Measurements from ENCODE around the gene AMY2A.
"Not testable (repeated sequence)": the region's sequence is repeated elsewhere in the genome, so short reads cannot be mapped to it uniquely, and the experiment has no call there.

Gene AMY2A

DNA sequence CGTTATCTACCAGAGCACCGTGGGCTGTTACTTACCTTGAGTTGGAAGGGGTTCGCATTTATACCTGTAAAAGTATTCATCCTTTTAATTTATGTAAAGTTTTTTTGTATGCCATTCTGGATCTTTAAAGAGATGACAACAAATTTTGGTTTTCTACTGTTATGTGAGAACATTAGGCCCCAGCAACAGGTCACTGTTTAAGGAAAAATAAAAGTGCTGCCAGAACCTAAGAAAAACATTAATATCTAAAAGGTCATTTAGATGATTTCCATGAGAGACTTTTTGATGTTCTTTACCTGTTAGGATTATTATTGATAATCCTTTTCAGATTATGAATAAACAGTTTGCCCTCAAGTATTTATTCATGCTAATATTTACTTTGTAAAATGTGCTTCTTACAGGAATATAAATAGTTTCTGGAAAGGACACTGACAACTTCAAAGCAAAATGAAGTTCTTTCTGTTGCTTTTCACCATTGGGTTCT lies at the start of gene AMY2A:
Gene AMY2A (plus strand): TSS at position 434 of the 484 bp plus-strand sequence. CDS start 14 bp downstream, at position 448.
- DNase-seq (ENCODE audit: low spot score) = not testable (repeated sequence)

DNA sequence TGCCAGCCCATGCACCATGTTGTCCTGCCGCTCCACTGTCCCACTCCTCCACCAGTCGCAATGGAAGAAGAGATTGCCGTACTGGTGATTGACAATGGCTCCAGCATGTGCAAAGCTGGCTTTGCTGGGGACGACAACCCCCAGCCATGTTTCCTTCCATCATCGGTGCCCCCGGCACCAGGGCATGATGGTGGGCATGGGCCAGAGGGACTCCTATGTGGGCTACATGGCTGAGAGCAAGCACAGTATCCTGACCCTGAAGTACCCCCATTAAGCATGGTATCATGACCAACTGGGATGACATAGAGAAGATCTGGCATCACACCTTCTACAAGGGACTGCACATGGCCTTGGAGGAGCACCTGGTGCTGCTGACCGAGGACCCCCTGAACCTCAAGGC lies 47.7 kb upstream of the AMY2A start:
- no peak for DNase-seq (ENCODE audit: low spot score)

DNA sequence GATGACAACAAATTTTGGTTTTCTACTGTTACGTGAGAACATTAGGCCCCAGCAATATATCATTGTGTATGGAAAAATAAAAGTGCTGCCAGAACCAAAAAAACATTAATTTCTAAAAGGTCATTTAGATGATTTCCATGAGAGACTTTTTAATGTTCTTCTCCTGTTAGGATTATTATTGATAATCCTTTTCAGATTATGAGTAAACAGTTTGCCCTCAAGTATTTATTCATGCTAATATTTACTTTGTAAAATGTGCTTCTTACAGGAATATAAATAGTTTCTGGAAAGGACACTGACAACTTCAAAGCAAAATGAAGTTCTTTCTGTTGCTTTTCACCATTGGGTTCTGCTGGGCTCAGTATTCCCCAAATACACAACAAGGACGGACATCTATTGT lies 45.9 kb upstream of the AMY2A start, which contains the start of gene AMY2B:
Gene AMY2B (plus strand): TSS at position 301 of the 400 bp plus-strand sequence. CDS start 14 bp downstream, at position 315.
- DNase-seq (ENCODE audit: low spot score) = not testable (repeated sequence)

DNA sequence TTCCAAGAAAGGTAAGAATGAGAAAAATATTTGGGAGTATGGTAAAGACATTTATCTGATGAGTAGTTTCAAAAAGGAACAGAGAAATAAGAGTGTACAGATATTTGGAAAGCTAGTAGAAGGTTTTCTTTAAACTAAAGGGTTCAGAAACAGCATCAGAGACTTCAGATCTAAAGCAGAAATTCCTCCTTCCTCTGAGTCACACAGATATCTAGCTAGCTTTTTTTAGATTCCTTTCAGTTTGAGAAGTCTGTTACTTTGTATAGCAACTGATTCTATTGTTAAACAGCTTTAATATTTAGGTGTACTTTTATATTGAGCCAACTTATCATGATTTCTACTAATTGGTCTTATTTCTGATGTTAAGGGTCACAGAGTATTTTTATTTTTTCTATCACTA lies 41.2 kb upstream of the AMY2A start:
- DNase-seq (ENCODE audit: low spot score) = no peak

DNA sequence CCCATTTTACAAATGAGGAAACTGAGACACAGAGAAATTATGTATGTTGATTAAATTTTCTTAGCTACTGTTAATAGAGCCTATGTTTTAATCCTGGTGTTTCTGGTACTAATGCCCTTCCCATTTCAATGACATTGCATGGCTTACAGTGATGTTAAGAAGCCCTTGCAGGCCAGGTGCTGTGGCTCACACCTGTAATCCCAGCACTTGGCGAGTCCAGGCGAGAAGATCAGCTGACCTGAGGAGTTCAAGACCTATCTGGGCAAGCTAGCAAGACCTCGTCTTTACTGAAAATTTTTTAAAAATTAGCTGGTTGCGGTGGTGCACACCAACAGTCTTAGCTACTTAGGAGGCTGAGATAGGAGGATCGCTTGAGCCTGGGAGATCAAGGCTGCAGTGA lies 40.4 kb upstream of the AMY2A start:
- not testable (repeated sequence) for DNase-seq (ENCODE audit: low spot score)

DNA sequence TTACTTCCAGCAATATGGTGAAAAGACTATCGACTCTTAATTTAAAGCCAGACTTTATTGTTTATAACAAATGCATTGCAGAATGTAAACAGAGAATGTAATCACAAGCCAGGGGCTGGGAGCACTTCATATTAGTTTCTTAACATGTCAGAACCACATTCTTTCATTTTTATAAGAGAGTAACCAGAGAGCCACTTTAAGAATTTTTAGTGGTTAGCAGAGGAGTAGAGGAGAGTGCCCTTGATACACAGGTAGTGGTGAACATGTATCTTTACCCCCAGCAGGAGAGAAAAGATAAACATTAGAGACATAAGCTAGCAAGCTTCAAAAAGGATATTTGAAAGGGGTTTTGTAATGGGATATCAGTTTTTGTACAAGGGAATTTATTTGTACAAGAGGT lies 34.8 kb upstream of the AMY2A start:
- no peak for DNase-seq (ENCODE audit: low spot score)

DNA sequence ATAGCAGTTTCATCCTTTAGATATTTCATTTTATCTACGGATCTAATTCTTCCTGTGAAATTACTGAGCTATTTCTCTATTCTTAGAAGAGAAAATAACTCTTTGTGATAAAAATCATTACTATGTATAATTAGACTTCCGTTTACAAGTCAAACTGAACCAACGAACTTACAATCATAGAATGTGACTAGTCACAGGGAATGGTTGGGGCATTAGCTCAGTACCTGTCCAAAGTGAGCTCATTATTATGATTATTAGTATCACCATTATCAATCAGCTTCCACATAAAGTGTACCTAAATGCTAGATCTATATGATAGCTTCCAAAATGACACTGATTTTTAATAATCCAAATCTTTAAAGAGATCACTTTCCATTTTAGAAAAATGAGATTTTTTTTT lies 33.3 kb upstream of the AMY2A start:
- no peak for DNase-seq (ENCODE audit: low spot score)

DNA sequence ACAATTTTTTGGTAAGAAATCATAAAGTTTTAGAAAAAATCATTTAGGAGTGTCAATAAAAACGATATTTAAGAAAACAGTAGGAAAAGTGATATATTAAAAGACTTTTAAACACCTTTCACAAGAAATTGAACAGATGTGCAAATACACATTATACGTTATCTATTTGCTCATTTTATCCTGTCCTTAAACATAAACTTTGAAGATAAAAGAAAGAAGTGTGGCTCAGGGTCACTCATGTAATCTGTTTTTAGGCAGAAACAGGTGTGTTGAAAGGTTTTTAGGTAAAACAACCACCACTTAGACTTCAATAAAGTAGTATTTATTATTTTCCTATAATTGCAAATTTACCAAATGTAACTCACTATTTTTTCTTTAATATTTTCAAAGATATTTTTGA lies 32.7 kb upstream of the AMY2A start:
- no peak for DNase-seq (ENCODE audit: low spot score)

DNA sequence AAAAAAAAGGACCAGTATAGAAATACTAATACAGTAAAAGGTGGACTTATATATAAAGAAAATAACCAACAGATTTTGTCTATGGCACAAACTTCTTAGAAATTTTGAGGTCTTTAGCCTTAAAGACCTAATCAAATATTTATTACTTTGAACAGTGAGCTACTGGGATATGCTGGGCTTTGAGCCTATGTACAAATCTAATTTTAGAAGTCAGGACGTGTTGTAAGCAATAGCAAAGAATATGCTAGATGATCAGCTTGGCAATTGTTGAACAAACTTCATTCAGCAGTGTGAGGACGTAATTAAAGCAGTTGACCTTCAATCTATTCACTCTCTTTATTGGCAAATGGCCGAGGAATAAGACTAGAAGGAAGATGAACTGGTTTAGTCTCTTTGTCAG lies 14.5 kb upstream of the AMY2A start:
- not testable (repeated sequence) for DNase-seq (ENCODE audit: low spot score)

DNA sequence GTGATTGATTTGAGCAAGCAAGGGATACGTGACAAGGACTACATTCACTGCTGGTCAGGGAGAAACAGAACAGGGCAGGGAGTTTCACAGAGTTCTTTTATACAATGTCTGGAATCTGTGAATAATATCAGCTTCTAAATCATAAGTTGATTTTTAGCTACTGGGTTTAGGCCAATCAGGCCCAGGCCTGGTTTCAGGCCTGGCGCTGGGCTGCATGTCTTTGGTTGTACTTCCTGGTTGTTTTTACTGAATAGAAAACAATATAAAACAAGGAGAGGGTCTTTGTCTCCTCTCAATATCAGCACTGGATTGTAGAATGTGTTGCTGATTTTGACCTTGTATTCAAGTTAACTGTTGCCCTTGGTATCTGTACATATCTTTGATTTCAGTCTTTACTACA lies 865 bp upstream of the AMY2A start:
- DNase-seq (ENCODE audit: low spot score) = no peak

DNA sequence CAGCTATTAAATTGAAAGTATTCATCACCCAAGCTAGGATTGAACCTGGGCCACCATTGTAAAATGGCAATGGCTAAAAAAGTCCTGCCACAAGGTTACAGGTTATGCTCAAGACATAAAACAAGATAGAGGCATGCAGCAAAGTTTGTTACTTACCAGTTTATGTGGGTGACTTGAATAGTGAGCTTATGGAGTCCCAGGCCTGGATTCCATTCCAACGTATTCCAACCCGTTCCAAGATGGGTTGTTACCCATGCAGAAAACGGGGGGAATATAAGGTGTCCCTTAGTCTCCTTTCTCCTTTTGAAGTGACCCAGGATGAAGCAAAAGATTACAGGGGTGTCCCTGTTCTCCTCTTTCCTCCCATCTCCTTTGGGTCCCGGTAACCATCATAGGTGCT lies 10.2 kb downstream of the AMY2A start:
- not testable (repeated sequence) for DNase-seq (ENCODE audit: low spot score)

DNA sequence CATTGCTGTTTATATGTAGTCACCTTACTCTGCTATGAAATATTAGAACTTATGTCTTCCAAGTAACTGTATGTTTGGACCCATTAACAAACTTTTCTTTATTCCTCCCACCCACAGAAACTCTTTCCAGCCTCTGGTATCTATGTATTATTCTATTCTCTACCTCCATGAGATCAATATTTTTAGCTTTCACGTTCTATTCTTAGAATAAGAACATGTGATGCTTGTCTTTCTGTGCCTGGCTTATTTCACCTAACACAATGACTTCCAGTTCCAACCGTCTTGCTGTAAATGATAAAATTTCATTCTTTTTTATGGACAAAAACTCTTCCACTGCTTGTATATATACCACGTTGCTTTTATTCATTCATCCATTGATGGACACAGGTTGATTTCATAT lies 24.0 kb downstream of the AMY2A start:
- DNase-seq (ENCODE audit: low spot score) = not testable (repeated sequence)

DNA sequence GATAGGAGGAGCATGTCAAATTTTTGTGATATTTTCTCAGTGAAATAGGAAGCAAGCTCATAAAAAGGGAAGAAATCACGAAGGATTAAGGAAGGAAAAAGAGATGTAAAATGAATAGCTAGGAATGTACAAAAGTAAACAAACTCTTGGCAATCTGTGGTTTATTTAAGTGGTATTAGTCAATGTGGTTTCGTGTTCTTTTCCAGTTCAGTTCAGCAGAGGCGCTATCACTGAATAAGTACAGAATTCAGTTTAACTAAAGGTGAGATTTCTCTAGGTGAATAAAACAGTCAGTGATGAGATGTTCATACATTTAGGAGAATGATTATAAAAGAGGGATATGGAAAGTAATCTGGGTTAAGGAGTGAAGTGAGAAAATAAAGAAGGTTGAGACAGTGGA lies 26.7 kb downstream of the AMY2A start:
- DNase-seq (ENCODE audit: low spot score) = not testable (repeated sequence)

DNA sequence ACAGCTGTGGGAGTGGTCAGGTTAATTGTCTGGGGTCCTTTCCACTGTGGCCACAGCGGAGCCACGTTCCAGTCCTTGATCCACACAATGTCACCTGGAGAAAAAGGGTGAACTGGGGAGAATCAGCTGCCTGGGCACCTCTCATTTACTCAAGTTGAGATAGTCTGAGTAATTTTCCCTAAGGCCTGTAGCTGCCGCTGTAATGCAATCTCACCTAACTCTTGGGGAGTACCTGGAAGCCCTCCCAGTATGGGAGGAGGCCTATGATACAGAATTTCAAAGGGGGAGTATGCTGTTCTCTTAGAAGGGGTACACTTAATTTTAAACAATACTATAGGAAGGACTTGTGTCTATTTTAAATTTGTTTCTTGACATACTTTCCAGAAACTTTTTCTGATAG lies 33.1 kb downstream of the AMY2A start:
- DNase-seq (ENCODE audit: low spot score) = not testable (repeated sequence)

DNA sequence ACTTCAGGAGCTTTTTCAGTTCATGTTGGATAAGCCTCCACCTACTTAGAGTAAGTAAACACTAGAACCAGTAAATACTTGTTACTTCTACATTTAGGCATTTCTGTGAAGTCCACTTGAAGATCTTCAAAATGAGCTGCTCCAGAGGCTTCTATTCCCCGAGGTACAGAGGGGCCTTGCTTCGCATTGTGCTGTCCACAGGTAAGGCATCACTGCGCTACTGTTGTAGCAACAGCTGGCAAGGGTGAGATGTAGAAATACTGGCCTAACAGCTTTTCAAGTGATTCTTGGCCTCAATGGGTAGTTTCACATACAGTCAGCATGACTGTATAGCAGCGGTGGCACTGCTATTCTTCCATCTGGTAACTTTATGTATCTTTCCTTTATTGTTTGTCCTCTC lies 33.7 kb downstream of the AMY2A start:
- DNase-seq (ENCODE audit: low spot score) = not testable (repeated sequence)

DNA sequence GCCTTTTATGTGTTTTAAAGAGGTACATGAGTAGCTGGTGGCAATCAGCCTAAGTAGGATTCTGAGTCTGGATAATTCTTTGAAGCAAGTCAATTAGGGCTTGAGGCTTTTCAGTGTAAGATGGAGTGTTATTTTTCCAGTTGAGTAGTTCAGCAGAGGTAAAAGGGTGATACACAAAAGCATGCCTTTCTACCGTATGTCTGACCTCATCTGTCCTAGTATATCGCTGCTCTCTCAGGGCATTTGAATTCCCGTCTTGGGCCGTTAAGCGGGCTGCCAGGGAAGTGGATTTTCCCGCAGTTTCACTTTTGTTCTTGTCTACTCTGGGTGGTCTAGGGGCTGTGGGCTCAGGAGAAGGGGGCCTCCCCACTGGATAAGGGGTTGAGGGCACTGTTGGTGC lies 36.9 kb downstream of the AMY2A start:
- DNase-seq (ENCODE audit: low spot score) = not testable (repeated sequence)

DNA sequence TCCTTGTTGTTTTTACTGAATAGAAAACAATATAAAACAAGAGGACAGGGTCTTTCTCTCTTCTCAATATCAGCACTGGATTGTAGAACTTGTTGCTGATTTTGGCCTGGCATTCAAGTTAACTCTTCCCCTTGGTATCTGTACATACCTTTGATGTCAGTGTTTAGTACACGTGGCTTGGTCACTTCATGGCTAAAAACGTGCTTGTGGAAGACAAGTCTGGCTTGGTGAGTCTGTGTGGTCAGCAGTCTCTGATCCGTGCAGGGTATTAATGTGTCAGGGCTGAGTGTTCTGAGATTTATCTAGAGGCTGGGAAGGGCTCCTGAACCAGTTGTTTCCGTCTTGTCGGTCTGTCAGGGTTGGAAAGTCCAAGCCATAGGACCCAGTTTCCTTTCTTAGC lies 38.2 kb downstream of the AMY2A start, which contains the start of gene AMY1A:
Gene AMY1A (plus strand): TSS at position 301 of the 400 bp plus-strand sequence. CDS start 571 bp downstream, outside the sequence.
- not testable (repeated sequence) for DNase-seq (ENCODE audit: low spot score)

Measured in GM03348 (cell line).